ENCODE results near the gene SURF2.
"Not testable (repeated sequence)": the region's sequence is repeated elsewhere in the genome, so short reads cannot be mapped to it uniquely, and the experiment has no call there.

SURF2 gene

DNA sequence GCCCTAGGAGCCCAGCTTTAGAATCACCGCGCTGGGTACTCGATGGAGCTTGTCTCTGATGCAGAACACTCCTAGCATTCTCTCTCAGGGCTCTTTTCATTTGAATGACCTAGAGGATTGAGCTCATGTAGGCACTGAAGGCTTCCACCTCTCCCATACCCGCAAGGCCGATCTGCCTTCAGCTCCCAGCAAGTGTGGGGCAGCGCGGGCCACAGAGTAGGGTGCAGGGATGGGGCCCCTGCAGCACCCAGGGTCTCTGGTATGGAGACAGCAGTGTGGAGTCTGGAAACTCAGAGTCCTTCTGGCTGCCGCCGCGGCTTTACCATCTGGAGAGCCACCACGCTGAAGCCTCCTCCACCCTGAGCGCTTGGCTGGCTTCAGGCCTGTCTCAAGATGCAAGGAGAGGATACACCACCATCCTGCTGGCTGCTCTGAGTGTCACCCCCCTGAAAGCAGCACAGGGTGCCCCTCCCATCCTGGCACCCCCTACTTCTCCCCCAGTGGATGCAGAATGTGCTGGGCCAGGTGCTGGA is 32.7 kb downstream of the SURF2 start:
- H3K4me3 ChIP-seq (ENCODE audit: extremely low read depth, insufficient read depth, low read length, poor library complexity, severe bottlenecking) = no peak overlapping the region
- H3K36me3 ChIP-seq (ENCODE audit: control insufficient read depth, insufficient read depth, low read length) = no peaks in the 10 kb centered on the region
- no peak overlapping the region for H3K27ac ChIP-seq (ENCODE audit: low read depth, low read length, severe bottlenecking)
- no peaks in the 10 kb centered on the region for H3K4me1 ChIP-seq (ENCODE audit: control insufficient read depth, insufficient read depth, low read length, poor library complexity, severe bottlenecking)
- peaks cover 4% of the 10 kb centered on the region for H3K9me3 ChIP-seq (ENCODE audit: control insufficient read depth, low read length)
- WGBS, 2 experiments (ENCODE audit: insufficient coverage in 2 of 2) = 86 to 88% methylated on average over 11 to 12 of the region's 12 CpGs

DNA sequence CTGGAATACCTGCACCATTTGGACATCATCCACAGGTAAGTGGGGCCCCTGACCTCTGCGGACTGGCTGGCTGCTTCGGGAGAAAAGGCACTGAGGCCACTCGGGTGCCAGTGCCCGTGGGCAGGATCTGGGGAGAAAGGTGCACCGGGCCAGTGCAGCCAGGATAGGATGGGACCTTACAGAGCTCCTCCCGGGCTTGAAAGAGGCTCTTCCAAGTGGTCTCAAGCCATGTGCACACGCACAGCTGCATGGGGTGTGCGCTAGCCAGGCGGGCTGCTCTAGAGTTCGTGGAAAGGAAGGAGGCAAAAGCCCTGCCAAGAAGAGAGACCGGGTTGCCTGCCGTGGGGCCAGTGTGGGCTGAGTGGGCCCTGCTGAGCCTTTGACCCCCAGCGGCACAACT is 33.2 kb downstream of the SURF2 start:
- Histone ChIP-seq H3K4me3 (ENCODE audit: extremely low read depth, insufficient read depth, low read length, poor library complexity, severe bottlenecking) (no peak overlapping the region), H3K36me3 (ENCODE audit: control insufficient read depth, insufficient read depth, low read length) (no peaks in the 10 kb centered on the region), H3K9me3 (ENCODE audit: control insufficient read depth, low read length) (peaks cover 4% of the 10 kb centered on the region), H3K27ac (ENCODE audit: low read depth, low read length, severe bottlenecking) (no peak overlapping the region), H3K4me1 (ENCODE audit: control insufficient read depth, insufficient read depth, low read length, poor library complexity, severe bottlenecking) (no peaks in the 10 kb centered on the region)
- WGBS, 2 experiments (ENCODE audit: insufficient coverage in 2 of 2) = 91 to 92% methylated on average over 12 of the region's 13 CpGs

- H3K36me3 ChIP-seq (ENCODE audit: control insufficient read depth, insufficient read depth, low read length) = no peaks in the 10 kb centered on the region
- H3K27ac ChIP-seq (ENCODE audit: low read depth, low read length, severe bottlenecking) = no peak overlapping the region
- H3K4me3 ChIP-seq (ENCODE audit: extremely low read depth, insufficient read depth, low read length, poor library complexity, severe bottlenecking) = no peak overlapping the region
- H3K9me3 ChIP-seq (ENCODE audit: control insufficient read depth, low read length) = peaks cover 4% of the 10 kb centered on the region
- no peaks in the 10 kb centered on the region for H3K4me1 ChIP-seq (ENCODE audit: control insufficient read depth, insufficient read depth, low read length, poor library complexity, severe bottlenecking)
- 82 to 89% methylated on average over 6 to 7 of the region's 7 CpGs for WGBS, 2 experiments (ENCODE audit: insufficient coverage in 2 of 2)
Measured at GRCh38 chr9:133390713-133391112, 34.4 kb downstream of the SURF2 start.

DNA sequence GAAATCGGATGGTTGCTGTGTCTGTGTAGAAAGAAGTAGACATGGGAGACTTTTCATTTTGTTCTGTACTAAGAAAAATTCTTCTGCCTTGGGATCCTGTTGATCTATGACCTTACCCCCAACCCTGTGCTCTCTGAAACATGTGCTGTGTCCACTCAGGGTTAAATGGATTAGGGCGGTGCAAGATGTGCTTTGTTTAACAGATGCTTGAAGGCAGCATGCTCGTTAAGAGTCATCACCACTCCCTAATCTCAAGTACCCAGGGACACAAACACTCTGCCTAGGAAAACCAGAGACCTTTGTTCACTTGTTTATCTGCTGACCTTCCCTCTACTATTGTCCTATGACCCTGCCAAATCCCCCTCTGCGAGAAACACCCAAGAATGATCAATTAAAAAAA is 35.1 kb downstream of the SURF2 start:
- not testable (repeated sequence) for H3K9me3 ChIP-seq (ENCODE audit: control insufficient read depth, low read length); H3K4me1 ChIP-seq (ENCODE audit: control insufficient read depth, insufficient read depth, low read length, poor library complexity, severe bottlenecking); H3K27ac ChIP-seq (ENCODE audit: low read depth, low read length, severe bottlenecking); H3K4me3 ChIP-seq (ENCODE audit: extremely low read depth, insufficient read depth, low read length, poor library complexity, severe bottlenecking); H3K36me3 ChIP-seq (ENCODE audit: control insufficient read depth, insufficient read depth, low read length)
- no CpG with 5 or more reads among the region's 4 CpGs for WGBS, 2 experiments (ENCODE audit: insufficient coverage in 2 of 2)

- not testable (repeated sequence) for H3K4me1 ChIP-seq (ENCODE audit: control insufficient read depth, insufficient read depth, low read length, poor library complexity, severe bottlenecking); H3K27ac ChIP-seq (ENCODE audit: low read depth, low read length, severe bottlenecking); H3K4me3 ChIP-seq (ENCODE audit: extremely low read depth, insufficient read depth, low read length, poor library complexity, severe bottlenecking); H3K36me3 ChIP-seq (ENCODE audit: control insufficient read depth, insufficient read depth, low read length); H3K9me3 ChIP-seq (ENCODE audit: control insufficient read depth, low read length)
- WGBS, 2 experiments (ENCODE audit: insufficient coverage in 2 of 2) = 92 to 94% methylated on average over 3 of the region's 3 CpGs
Measured at GRCh38 chr9:133392308-133392707, 36.0 kb downstream of the SURF2 start.

GRCh38 chr9:133393399-133393798 is 37.0 kb downstream of the SURF2 start:
- H3K36me3 ChIP-seq (ENCODE audit: control insufficient read depth, insufficient read depth, low read length) = no peaks in the 10 kb centered on the region
- 83 to 92% methylated on average over 2 to 3 of the region's 3 CpGs for WGBS, 2 experiments (ENCODE audit: insufficient coverage in 2 of 2)

GRCh38 chr9:133394687-133395271 is 38.4 kb downstream of the SURF2 start:
- WGBS, 2 experiments (ENCODE audit: insufficient coverage in 2 of 2) = 56 to 75% methylated on average over 6 to 7 of the region's 8 CpGs
- H3K27ac ChIP-seq (ENCODE audit: low read depth, low read length, severe bottlenecking) = no peak overlapping the region
- no peaks in the 10 kb centered on the region for H3K36me3 ChIP-seq (ENCODE audit: control insufficient read depth, insufficient read depth, low read length)
- no peaks in the 10 kb centered on the region for H3K4me1 ChIP-seq (ENCODE audit: control insufficient read depth, insufficient read depth, low read length, poor library complexity, severe bottlenecking)
- H3K4me3 ChIP-seq (ENCODE audit: extremely low read depth, insufficient read depth, low read length, poor library complexity, severe bottlenecking) = no peak overlapping the region
- H3K9me3 ChIP-seq (ENCODE audit: control insufficient read depth, low read length) = peaks cover 4% of the 10 kb centered on the region

More at GRCh38 chr9:133393399-133393798, 37.0 kb downstream of the SURF2 start:
- Histone ChIP-seq H3K4me3 (ENCODE audit: extremely low read depth, insufficient read depth, low read length, poor library complexity, severe bottlenecking) (no peak overlapping the region), H3K27ac (ENCODE audit: low read depth, low read length, severe bottlenecking) (no peak overlapping the region), H3K9me3 (ENCODE audit: control insufficient read depth, low read length) (peaks cover 4% of the 10 kb centered on the region), H3K4me1 (ENCODE audit: control insufficient read depth, insufficient read depth, low read length, poor library complexity, severe bottlenecking) (no peaks in the 10 kb centered on the region)

DNA sequence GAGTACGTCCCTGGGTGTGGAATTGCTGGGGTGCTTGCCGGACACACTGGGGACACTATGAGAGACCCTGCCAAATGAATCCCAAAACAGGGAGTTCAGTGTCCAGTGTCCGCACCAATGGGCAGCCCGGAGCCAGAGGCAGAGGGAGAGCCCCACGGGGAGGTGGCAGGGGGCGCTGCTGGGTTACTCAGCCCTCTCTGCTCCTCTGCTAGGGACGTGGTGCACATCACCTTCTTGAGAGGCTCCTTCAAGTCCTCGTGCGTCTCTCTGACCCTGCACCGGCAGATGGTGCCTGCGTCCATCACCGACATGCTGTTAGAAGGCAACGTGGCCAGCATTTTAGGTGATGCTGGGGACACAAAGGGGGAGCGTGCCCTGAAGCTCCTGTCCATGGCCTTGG is 40.6 kb downstream of the SURF2 start:
- 35 to 39% methylated on average over 14 of the region's 14 CpGs for WGBS, 2 experiments (ENCODE audit: insufficient coverage in 2 of 2)
- Histone ChIP-seq H3K36me3 (ENCODE audit: control insufficient read depth, insufficient read depth, low read length) (no peaks in the 10 kb centered on the region), H3K4me1 (ENCODE audit: control insufficient read depth, insufficient read depth, low read length, poor library complexity, severe bottlenecking) (no peaks in the 10 kb centered on the region), H3K4me3 (ENCODE audit: extremely low read depth, insufficient read depth, low read length, poor library complexity, severe bottlenecking) (no peak overlapping the region), H3K27ac (ENCODE audit: low read depth, low read length, severe bottlenecking) (no peak overlapping the region), H3K9me3 (ENCODE audit: control insufficient read depth, low read length) (no peaks in the 10 kb centered on the region)

DNA sequence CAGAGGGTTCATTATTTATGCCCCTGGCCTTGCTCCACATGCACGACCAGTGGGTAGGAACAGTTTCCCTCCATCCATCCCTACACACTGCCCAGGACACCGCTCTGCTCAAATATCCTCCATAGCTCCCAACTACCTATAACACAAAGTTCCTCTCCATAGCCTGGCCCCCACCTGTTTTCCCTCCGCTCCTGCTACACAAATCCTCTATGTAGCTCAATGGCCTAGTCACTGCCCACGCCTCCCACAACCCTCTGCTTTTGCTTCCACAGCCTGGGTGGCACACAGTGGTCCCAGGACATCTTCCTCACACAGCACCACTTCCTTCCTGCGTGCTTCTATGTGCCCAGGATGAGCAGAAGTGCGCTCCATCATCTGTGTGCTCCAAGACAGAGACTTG is 41.0 kb downstream of the SURF2 start:
- H3K27ac ChIP-seq (ENCODE audit: low read depth, low read length, severe bottlenecking) = no peak overlapping the region

GRCh38 chr9:133397895-133398294 is 41.5 kb downstream of the SURF2 start:
- Histone ChIP-seq H3K36me3 (ENCODE audit: control insufficient read depth, insufficient read depth, low read length) (no peaks in the 10 kb centered on the region), H3K9me3 (ENCODE audit: control insufficient read depth, low read length) (no peaks in the 10 kb centered on the region), H3K4me1 (ENCODE audit: control insufficient read depth, insufficient read depth, low read length, poor library complexity, severe bottlenecking) (no peaks in the 10 kb centered on the region), H3K27ac (ENCODE audit: low read depth, low read length, severe bottlenecking) (no peak overlapping the region), H3K4me3 (ENCODE audit: extremely low read depth, insufficient read depth, low read length, poor library complexity, severe bottlenecking) (no peak overlapping the region)
- 85 to 89% methylated on average over 3 to 9 of the region's 9 CpGs for WGBS, 2 experiments (ENCODE audit: insufficient coverage in 2 of 2)

More for the DNA sequence above, 41.0 kb downstream of the SURF2 start:
- Histone ChIP-seq H3K4me1 (ENCODE audit: control insufficient read depth, insufficient read depth, low read length, poor library complexity, severe bottlenecking) (no peaks in the 10 kb centered on the region), H3K36me3 (ENCODE audit: control insufficient read depth, insufficient read depth, low read length) (no peaks in the 10 kb centered on the region), H3K9me3 (ENCODE audit: control insufficient read depth, low read length) (no peaks in the 10 kb centered on the region), H3K4me3 (ENCODE audit: extremely low read depth, insufficient read depth, low read length, poor library complexity, severe bottlenecking) (no peak overlapping the region)
- WGBS, 2 experiments (ENCODE audit: insufficient coverage in 2 of 2) = 86 to 92% methylated on average over 3 to 6 of the region's 6 CpGs

- Histone ChIP-seq H3K27ac (ENCODE audit: low read depth, low read length, severe bottlenecking) (no peak overlapping the region), H3K36me3 (ENCODE audit: control insufficient read depth, insufficient read depth, low read length) (peaks cover 17% of the 10 kb centered on the region), H3K4me1 (ENCODE audit: control insufficient read depth, insufficient read depth, low read length, poor library complexity, severe bottlenecking) (no peaks in the 10 kb centered on the region), H3K4me3 (ENCODE audit: extremely low read depth, insufficient read depth, low read length, poor library complexity, severe bottlenecking) (no peak overlapping the region), H3K9me3 (ENCODE audit: control insufficient read depth, low read length) (no peaks in the 10 kb centered on the region)
- 90 to 93% methylated on average over 12 of the region's 12 CpGs for WGBS, 2 experiments (ENCODE audit: insufficient coverage in 2 of 2)
Measured at GRCh38 chr9:133400292-133400691, 43.9 kb downstream of the SURF2 start.

Data from mesodermal cell (in vitro differentiated cells).